ENCODE results near the gene IGFBPL1.

DNA sequence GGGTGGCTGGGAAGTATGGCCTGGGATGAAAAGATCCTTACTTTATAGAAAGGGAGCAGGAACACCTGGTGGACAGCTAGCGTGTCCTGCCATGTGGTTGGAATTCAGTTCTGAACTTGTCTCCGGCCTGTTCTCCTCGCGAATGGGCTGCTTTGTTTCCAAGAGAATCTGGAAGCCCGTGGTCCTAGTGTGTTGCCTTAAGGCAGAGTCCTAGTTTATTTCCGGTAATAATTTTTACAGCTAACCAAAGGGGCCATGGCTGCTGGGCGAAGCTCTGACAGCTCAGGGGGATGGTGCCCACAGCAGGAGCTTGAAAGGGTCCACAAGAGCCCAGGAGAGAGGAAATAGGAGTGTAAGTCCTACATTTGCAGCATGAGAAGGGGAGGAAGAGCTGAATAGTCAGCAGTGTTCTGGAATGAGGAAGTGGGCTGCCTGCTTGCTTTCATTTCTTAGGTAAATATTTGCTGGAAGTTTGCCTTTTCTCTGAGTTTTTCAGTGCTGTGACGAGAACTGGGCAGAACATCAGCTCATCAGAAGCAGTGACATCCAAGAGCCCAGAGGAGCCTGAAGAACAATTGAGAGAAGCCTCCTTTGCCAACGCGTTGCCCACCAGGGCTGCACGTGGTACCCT, 13.1 kb upstream of the IGFBPL1 start:
- TF ChIP-seq, protein P1, sequence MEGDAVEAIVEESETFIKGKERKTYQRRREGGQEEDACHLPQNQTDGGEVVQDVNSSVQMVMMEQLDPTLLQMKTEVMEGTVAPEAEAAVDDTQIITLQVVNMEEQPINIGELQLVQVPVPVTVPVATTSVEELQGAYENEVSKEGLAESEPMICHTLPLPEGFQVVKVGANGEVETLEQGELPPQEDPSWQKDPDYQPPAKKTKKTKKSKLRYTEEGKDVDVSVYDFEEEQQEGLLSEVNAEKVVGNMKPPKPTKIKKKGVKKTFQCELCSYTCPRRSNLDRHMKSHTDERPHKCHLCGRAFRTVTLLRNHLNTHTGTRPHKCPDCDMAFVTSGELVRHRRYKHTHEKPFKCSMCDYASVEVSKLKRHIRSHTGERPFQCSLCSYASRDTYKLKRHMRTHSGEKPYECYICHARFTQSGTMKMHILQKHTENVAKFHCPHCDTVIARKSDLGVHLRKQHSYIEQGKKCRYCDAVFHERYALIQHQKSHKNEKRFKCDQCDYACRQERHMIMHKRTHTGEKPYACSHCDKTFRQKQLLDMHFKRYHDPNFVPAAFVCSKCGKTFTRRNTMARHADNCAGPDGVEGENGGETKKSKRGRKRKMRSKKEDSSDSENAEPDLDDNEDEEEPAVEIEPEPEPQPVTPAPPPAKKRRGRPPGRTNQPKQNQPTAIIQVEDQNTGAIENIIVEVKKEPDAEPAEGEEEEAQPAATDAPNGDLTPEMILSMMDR (conservative IDR thresholded peaks at IDR 0.05), result no peak
- TF ChIP-seq EZH2 (IDR thresholded peaks at IDR 0.05; ENCODE audit: low read depth), result no peak

Data from PC-9 (cell line).